SU-DHL-6 (cell line): ENCODE results near the gene PDGFB.

Experiments
- H2AFZ ChIP-seq: fragments of 200-600 bp; sonication (generic); 2 replicates; pipeline ENCODE4 v1.6.1; 2014; ENCODE audit warnings: low read depth, mild to moderate bottlenecking, moderate library complexity, mixed read lengths, antibody characterized with exemption, low read length; ENCODE audit not compliant: severe bottlenecking
- H3F3A ChIP-seq: fragments of 200-600 bp; shearing (Covaris generic); 2 replicates; pipeline ENCODE4 v1.6.0; 2016; ENCODE audit warnings: antibody characterized with exemption, mild to moderate bottlenecking; ENCODE audit not compliant: insufficient read depth
- H3K27ac ChIP-seq: fragments of 200-600 bp; sonication (generic); 2 replicates; pipeline ENCODE4 v1.5.1; 2016; ENCODE audit warnings: low read depth, mild to moderate bottlenecking, low read length, moderate library complexity, mixed read lengths
- H3K27me3 ChIP-seq: fragments of 200-600 bp; sonication (generic), shearing (Covaris generic); 2 replicates; pipeline ENCODE4 v1.6.0; 2014; ENCODE audit warnings: mild to moderate bottlenecking, low read length
- H3K36me3 ChIP-seq: fragments of 200-600 bp; sonication (generic); 2 replicates; pipeline ENCODE4 v1.6.1; 2014; ENCODE audit warnings: mild to moderate bottlenecking, low read length, mixed read lengths
- H3K4me2 ChIP-seq: fragments of 300-600, 200-600 bp; shearing (Covaris generic), sonication (generic); 2 replicates; pipeline ENCODE4 v1.6.0; 2014; ENCODE audit warnings: low read length, low read depth, mild to moderate bottlenecking; ENCODE audit not compliant: poor library complexity, severe bottlenecking
- H3K4me3 ChIP-seq: fragments of 200-600 bp; sonication (generic); 2 replicates; pipeline ENCODE4 v1.5.1; 2014; ENCODE audit warnings: antibody characterized with exemption, low read length, mild to moderate bottlenecking, mixed read lengths; ENCODE audit not compliant: insufficient read depth, poor library complexity, severe bottlenecking
- H3K79me2 ChIP-seq: fragments of 200-600 bp; sonication (generic); 2 replicates; pipeline ENCODE4 v1.6.1; 2014; ENCODE audit warnings: mild to moderate bottlenecking, low read length, moderate library complexity; ENCODE audit not compliant: insufficient read depth
- H3K9ac ChIP-seq: fragments of 200-600 bp; sonication (generic); 2 replicates; pipeline ENCODE4 v1.7.0; 2014; ENCODE audit warnings: mild to moderate bottlenecking, low read length
- H3K9me2 ChIP-seq: fragments of 200-600 bp; sonication (generic); replicated peaks from 2 replicates; pipeline ENCODE4 v1.6.1; 2014; ENCODE audit warnings: low read length; ENCODE audit not compliant: insufficient read depth
- H3K9me3 ChIP-seq: fragments of 200-600 bp; sonication (generic); 2 replicates; pipeline ENCODE4 v1.6.1; 2014; ENCODE audit warnings: low read length, mixed read lengths; ENCODE audit not compliant: insufficient read depth
- H4K20me1 ChIP-seq: fragments of 200-600 bp; sonication (generic); 2 replicates; pipeline ENCODE4 v1.6.1; 2014; ENCODE audit warnings: low read depth, mild to moderate bottlenecking, antibody characterized with exemption, low read length, moderate library complexity, mixed read lengths
- CTCF ChIP-seq: fragments of 200-600 bp; sonication (generic); IDR thresholded peaks from one replicate; pipeline ENCODE4 v1.5.1; 2017; ENCODE audit warnings: antibody characterized with exemption, mild to moderate bottlenecking, low read length, moderate library complexity; ENCODE audit not compliant: insufficient read depth, poor library complexity, severe bottlenecking
- EZH2phosphoT487 ChIP-seq: fragments of 200-600 bp; sonication (generic), shearing (Covaris generic); conservative IDR thresholded peaks from 2 replicates; pipeline ENCODE4 v1.6.1; 2018; ENCODE audit warnings: mild to moderate bottlenecking, antibody characterized with exemption, low read length, moderate library complexity, mixed read lengths

Gene PDGFB

GRCh38 chr22:39214383-39215069 lies 30.3 kb downstream of the PDGFB start:
- Histone ChIP-seq H3K27ac (no peak overlapping the region), H3F3A (no peaks in the 10 kb centered on the region), H3K9me2 (no peaks in the 10 kb centered on the region), H3K9me3 (no peaks in the 10 kb centered on the region), H3K9ac (no peak overlapping the region), H2AFZ (no peak overlapping the region), H3K79me2 (no peaks in the 10 kb centered on the region), H3K4me2 (no peak overlapping the region), H3K4me3 (no peak overlapping the region), H3K36me3 (no peaks in the 10 kb centered on the region), H4K20me1 (no peaks in the 10 kb centered on the region), H3K27me3 (no peaks in the 10 kb centered on the region)
- TF ChIP-seq EZH2phosphoT487 (no peak), CTCF (no peak)

GRCh38 chr22:39214006-39214382 lies 30.8 kb downstream of the PDGFB start:
- H3K27ac ChIP-seq = no peak overlapping the region

GRCh38 chr22:39212721-39213376 lies 31.9 kb downstream of the PDGFB start:
- no peak overlapping the region for H3K9ac ChIP-seq

More at GRCh38 chr22:39214006-39214382, 30.8 kb downstream of the PDGFB start:
- Histone ChIP-seq H3K4me2 (no peak overlapping the region), H4K20me1 (no peaks in the 10 kb centered on the region), H3K36me3 (no peaks in the 10 kb centered on the region), H3K9me2 (no peaks in the 10 kb centered on the region), H3F3A (no peaks in the 10 kb centered on the region), H2AFZ (no peak overlapping the region), H3K9ac (no peak overlapping the region), H3K9me3 (no peaks in the 10 kb centered on the region), H3K27me3 (no peaks in the 10 kb centered on the region), H3K4me3 (no peak overlapping the region), H3K79me2 (no peaks in the 10 kb centered on the region)
- no peak for TF ChIP-seq CTCF
- no peak for TF ChIP-seq EZH2phosphoT487

More at GRCh38 chr22:39212721-39213376, 31.9 kb downstream of the PDGFB start:
- Histone ChIP-seq H3F3A (no peaks in the 10 kb centered on the region), H3K27ac (no peak overlapping the region), H3K4me2 (no peak overlapping the region), H3K9me3 (no peaks in the 10 kb centered on the region), H3K27me3 (no peaks in the 10 kb centered on the region), H3K79me2 (no peaks in the 10 kb centered on the region), H4K20me1 (no peaks in the 10 kb centered on the region), H2AFZ (no peak overlapping the region), H3K36me3 (no peaks in the 10 kb centered on the region), H3K9me2 (no peaks in the 10 kb centered on the region), H3K4me3 (no peak overlapping the region)
- TF ChIP-seq EZH2phosphoT487 (no peak), CTCF (no peak)
